Measurements from ENCODE around the gene PSME3IP1.
"Not testable (repeated sequence)": the region's sequence is repeated elsewhere in the genome, so short reads cannot be mapped to it uniquely, and the experiment has no call there.

Gene PSME3IP1

GRCh38 chr16:57185945-57186871 is at the start of gene PSME3IP1, which contains the start of gene RSPRY1:
Gene PSME3IP1, minus strand, starts transcription at chr16:57186039. Its CDS starts 12,185 bp downstream, at chr16:57173854.
Gene RSPRY1, plus strand, starts transcription at chr16:57186329. Its CDS starts 18,330 bp downstream, at chr16:57204659.
- DNase-seq (ENCODE audit: low spot score): peak; percentile 100

- DNase-seq (ENCODE audit: low spot score): no peak
These were observed 49.5 kb upstream of the PSME3IP1 start for GRCh38 chr16:57235128-57236021.

GRCh38 chr16:57234707-57235092 is 48.9 kb upstream of the PSME3IP1 start:
- no peak for DNase-seq (ENCODE audit: low spot score)

- no peak for DNase-seq (ENCODE audit: low spot score)
These were observed 48.3 kb upstream of the PSME3IP1 start for GRCh38 chr16:57233944-57234706.

GRCh38 chr16:57231821-57232350 is 46.0 kb upstream of the PSME3IP1 start:
- DNase-seq (ENCODE audit: low spot score): no peak

GRCh38 chr16:57229079-57229478 is 43.2 kb upstream of the PSME3IP1 start:
- no peak for DNase-seq (ENCODE audit: low spot score)

- DNase-seq (ENCODE audit: low spot score): no peak
These were observed 41.1 kb upstream of the PSME3IP1 start for GRCh38 chr16:57226701-57227621.

- DNase-seq (ENCODE audit: low spot score): no peak
These were observed 40.1 kb upstream of the PSME3IP1 start for GRCh38 chr16:57225978-57226377.

- no peak for DNase-seq (ENCODE audit: low spot score)
These were observed 39.0 kb upstream of the PSME3IP1 start for GRCh38 chr16:57224651-57225335.

GRCh38 chr16:57223057-57223456 is 37.2 kb upstream of the PSME3IP1 start:
- no peak for DNase-seq (ENCODE audit: low spot score)

- DNase-seq (ENCODE audit: low spot score): no peak
These were observed 31.1 kb upstream of the PSME3IP1 start for GRCh38 chr16:57216968-57217367.

- no peak for DNase-seq (ENCODE audit: low spot score)
These were observed 27.6 kb upstream of the PSME3IP1 start for GRCh38 chr16:57213462-57213861.

GRCh38 chr16:57209780-57210179 is 23.9 kb upstream of the PSME3IP1 start:
- no peak for DNase-seq (ENCODE audit: low spot score)

- no peak for DNase-seq (ENCODE audit: low spot score)
These were observed 23.1 kb upstream of the PSME3IP1 start for GRCh38 chr16:57208926-57209325.

- DNase-seq (ENCODE audit: low spot score): no peak
These were observed 18.8 kb upstream of the PSME3IP1 start for GRCh38 chr16:57204675-57205074.

GRCh38 chr16:57203451-57203850 is 17.6 kb upstream of the PSME3IP1 start:
- no peak for DNase-seq (ENCODE audit: low spot score)

GRCh38 chr16:57202095-57202886 is 16.5 kb upstream of the PSME3IP1 start:
- no peak for DNase-seq (ENCODE audit: low spot score)

- DNase-seq (ENCODE audit: low spot score): not testable (repeated sequence)
These were observed 15.1 kb upstream of the PSME3IP1 start for GRCh38 chr16:57200926-57201325.

GRCh38 chr16:57200321-57200720 is 14.5 kb upstream of the PSME3IP1 start:
- DNase-seq (ENCODE audit: low spot score): not testable (repeated sequence)

Measured in kidney capillary endothelial cell (primary cell).